ENCODE data around the gene MZT1.

- TF ChIP-seq CTCF (conservative IDR thresholded peaks at IDR 0.05): peak; percentile 23
- no peak for TF ChIP-seq ZFX (IDR thresholded peaks at IDR 0.05)
Measured at GRCh38 chr13:72696579-72696978, 30.9 kb downstream of the MZT1 start.

Measured in C4-2B (cell line).